Endothelial cell of umbilical vein (primary cell): ENCODE results near the gene SPCS3.

Experiments used
- CTCF ChIP-seq, 2 donors: IDR thresholded peaks; 1 replicate in 1 of 2; 2 replicates in 1 of 2; pipeline ENCODE4 v1.5.1; 2011; ENCODE audit warnings: low read length in 2 of 2, mild to moderate bottlenecking in 2 of 2, moderate library complexity in 2 of 2, control low read depth in 1 of 2, inconsistent platforms in 1 of 2, low read depth in 1 of 2; ENCODE audit not compliant: insufficient read depth in 1 of 2; ENCODE audit errors: extremely low read depth in 1 of 2
- FOS ChIP-seq: IDR thresholded peaks from 2 replicates; pipeline ENCODE4 v1.6.1; 2011; ENCODE audit warnings: mild to moderate bottlenecking, low read length, moderate library complexity, borderline replicate concordance; ENCODE audit not compliant: insufficient read depth
- MAX ChIP-seq: IDR thresholded peaks from 2 replicates; pipeline ENCODE4 v1.6.1; 2011; ENCODE audit not compliant: insufficient read depth, insufficient read length
- MYC ChIP-seq: IDR thresholded peaks from one replicate; pipeline ENCODE4 v1.6.1; 2011; ENCODE audit warnings: mild to moderate bottlenecking, low read depth, low read length
- POLR2AphosphoS5 ChIP-seq: IDR thresholded peaks from 2 replicates; pipeline ENCODE4 v1.6.1; 2012; ENCODE audit warnings: low read depth, mild to moderate bottlenecking, control low read depth, low read length, moderate library complexity; ENCODE audit not compliant: insufficient read depth

- TF ChIP-seq CTCF (IDR thresholded peaks at IDR 0.05; ENCODE audit: extremely low read depth in 1 of 2, insufficient read depth in 1 of 2, low read depth in 1 of 2, low read length in 2 of 2) = no peak
- TF ChIP-seq FOS = no peak
- TF ChIP-seq MAX = no peak
- no peak for TF ChIP-seq MYC
- TF ChIP-seq POLR2AphosphoS5 = no peak
Observed at GRCh38 chr4:176321589-176321988, 1.8 kb downstream of the SPCS3 start.
